Nephron (organoid): Measurements from ENCODE around the gene PLA2R1.

Experiments
- H3K27ac Mint-ChIP-seq, 3 experiments: 2 replicates each; pipeline ENCODE4 v1.8.0; 2020; ENCODE audit warnings: mixed read lengths in 3 of 3, mild to moderate bottlenecking in 2 of 3, moderate library complexity in 1 of 3
- H3K27me3 Mint-ChIP-seq: 2 replicates; pipeline ENCODE4 v1.8.0; 2021; ENCODE audit warnings: low read depth, mild to moderate bottlenecking, moderate library complexity, mixed read lengths
- H3K36me3 Mint-ChIP-seq: 2 replicates; pipeline ENCODE4 v1.8.0; 2020; ENCODE audit warnings: low read depth, mixed read lengths
- H3K4me1 Mint-ChIP-seq: 2 replicates; pipeline ENCODE4 v1.8.0; 2020; ENCODE audit warnings: mixed read lengths
- H3K4me3 Mint-ChIP-seq, 3 experiments: 2 replicates each; pipeline ENCODE4 v1.8.0; 2020; ENCODE audit warnings: mild to moderate bottlenecking in 3 of 3, mixed read lengths in 3 of 3, moderate library complexity in 2 of 3
- H3K9me3 Mint-ChIP-seq: 2 replicates; pipeline ENCODE4 v1.8.0; 2020; ENCODE audit warnings: mixed read lengths
- CTCF ChIP-seq, 3 experiments: fragments of 200-600 bp; sonication (generic); IDR thresholded peaks; one replicate each; pipeline ENCODE4 v1.5.0; 2021; ENCODE audit warnings: antibody characterized with exemption in 3 of 3; ENCODE audit not compliant: unreplicated experiment in 3 of 3

Gene PLA2R1

GRCh38 chr2:159953136-159953823 lies 109.1 kb downstream of the PLA2R1 start:
- Mint-ChIP-seq H3K4me1 (peaks cover 8% of the 10 kb centered on the region), H3K27me3 (peaks cover 4% of the 10 kb centered on the region), H3K27ac (peak overlapping the region in 1 of 3 experiments; percentile 50), H3K4me3 (no peak overlapping the region), H3K9me3 (no peaks in the 10 kb centered on the region), H3K36me3 (peaks cover 13% of the 10 kb centered on the region)
- TF ChIP-seq CTCF (IDR thresholded peaks at IDR 0.05; ENCODE audit: unreplicated experiment in 3 of 3) = no peak

GRCh38 chr2:159946326-159946999 lies 116.0 kb downstream of the PLA2R1 start:
- Mint-ChIP-seq H3K36me3 (no peaks in the 10 kb centered on the region), H3K27ac (peak overlapping the region; percentile 26 to 95 (median 95)), H3K4me3 (peak overlapping the region in 1 of 3 experiments; percentile 52), H3K27me3 (peaks cover 4% of the 10 kb centered on the region), H3K4me1 (peaks cover 22% of the 10 kb centered on the region), H3K9me3 (no peaks in the 10 kb centered on the region)
- TF ChIP-seq CTCF (IDR thresholded peaks at IDR 0.05; ENCODE audit: unreplicated experiment in 3 of 3) = no peak

DNA sequence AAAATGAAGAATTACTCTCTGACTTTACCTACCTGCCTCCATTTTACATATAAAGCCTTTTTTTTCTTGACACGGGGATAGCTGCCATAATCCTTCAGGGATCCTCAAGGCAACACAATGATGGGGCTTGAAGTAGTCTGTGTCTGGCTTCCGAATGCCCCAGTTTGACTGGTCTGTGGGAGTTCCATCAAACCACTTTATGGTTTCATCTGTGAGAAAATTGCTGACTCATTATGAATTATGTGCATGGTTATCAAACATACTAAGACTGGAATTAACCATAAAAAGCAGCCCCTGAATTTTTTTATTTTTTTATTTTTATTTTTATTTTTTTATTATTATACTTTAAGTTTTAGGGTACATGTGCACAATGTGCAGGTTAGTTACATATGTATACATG lies 117.5 kb downstream of the PLA2R1 start:
- Mint-ChIP-seq H3K4me1 (peaks cover 30% of the 10 kb centered on the region), H3K36me3 (no peaks in the 10 kb centered on the region), H3K27me3 (no peaks in the 10 kb centered on the region), H3K4me3 (no peak overlapping the region), H3K9me3 (no peaks in the 10 kb centered on the region), H3K27ac (no peak overlapping the region)
- TF ChIP-seq CTCF (IDR thresholded peaks at IDR 0.05; ENCODE audit: unreplicated experiment in 3 of 3) = no peak

- Mint-ChIP-seq H3K9me3 (no peaks in the 10 kb centered on the region), H3K36me3 (no peaks in the 10 kb centered on the region), H3K4me3 (no peak overlapping the region), H3K27me3 (peaks cover 4% of the 10 kb centered on the region), H3K27ac (peak overlapping the region; percentile 53 to 82 (median 74)), H3K4me1 (peaks cover 48% of the 10 kb centered on the region)
- TF ChIP-seq CTCF (IDR thresholded peaks at IDR 0.05; ENCODE audit: unreplicated experiment in 3 of 3) = no peak
Observed at GRCh38 chr2:159942146-159942545, 120.3 kb downstream of the PLA2R1 start.

- Mint-ChIP-seq H3K4me1 (peaks cover 50% of the 10 kb centered on the region), H3K4me3 (no peak overlapping the region), H3K9me3 (no peaks in the 10 kb centered on the region), H3K27ac (peak overlapping the region in 1 of 3 experiments; percentile 82), H3K36me3 (no peaks in the 10 kb centered on the region), H3K27me3 (peaks cover 4% of the 10 kb centered on the region)
- no peak for TF ChIP-seq CTCF (IDR thresholded peaks at IDR 0.05; ENCODE audit: unreplicated experiment in 3 of 3)
Observed at GRCh38 chr2:159941729-159942128, 120.7 kb downstream of the PLA2R1 start.
